EH (cell line): ENCODE results near the gene OR52D1.

Experiments used
- DNase-seq: peaks from one replicate; pipeline ENCODE4 v3.0.0-alpha.2; 2015; ENCODE audit warnings: low read depth

The OR52D1 gene

GRCh38 chr11:5488385-5488784, at the start of gene OR52D1:
OR52D1 (plus strand) TSS chr11:5488685; CDS start chr11:5488707, 22 bp downstream.
- no peak for DNase-seq

GRCh38 chr11:5441414-5441813, 47.1 kb upstream of the OR52D1 start, which contains the start of gene OR51I1:
OR51I1 (minus strand) TSS chr11:5441514; CDS start chr11:5441514, 0 bp downstream.
- DNase-seq = no peak

- no peak for DNase-seq
Measured at GRCh38 chr11:5443835-5444393, 44.6 kb upstream of the OR52D1 start.

- DNase-seq = no peak
Measured at GRCh38 chr11:5449023-5449422, 39.5 kb upstream of the OR52D1 start, which contains the start of gene OR51I2. OR51I2 (plus strand) TSS chr11:5449323; CDS start chr11:5453489, 4,166 bp downstream.

- no peak for DNase-seq
Measured at GRCh38 chr11:5449432-5449831, 39.1 kb upstream of the OR52D1 start.

GRCh38 chr11:5460983-5461621, 27.4 kb upstream of the OR52D1 start:
- DNase-seq = no peak

- DNase-seq = no peak
Measured at GRCh38 chr11:5467527-5467926, 21.0 kb upstream of the OR52D1 start.

GRCh38 chr11:5473921-5474320, 14.6 kb upstream of the OR52D1 start:
- no peak for DNase-seq

- peak; percentile 59 for DNase-seq
Measured at GRCh38 chr11:5476186-5476819, 12.2 kb upstream of the OR52D1 start.

- DNase-seq = no peak
Measured at GRCh38 chr11:5486003-5486402, 2.5 kb upstream of the OR52D1 start.

GRCh38 chr11:5486421-5486820, 2.1 kb upstream of the OR52D1 start:
- DNase-seq = no peak

GRCh38 chr11:5488798-5489399, 414 bp downstream of the OR52D1 start:
- DNase-seq = no peak

- peak; percentile 5 for DNase-seq
Measured at GRCh38 chr11:5489576-5490357, 1.3 kb downstream of the OR52D1 start.

- no peak for DNase-seq
Measured at GRCh38 chr11:5499671-5500070, 11.2 kb downstream of the OR52D1 start.

- DNase-seq = no peak
Measured at GRCh38 chr11:5500393-5500801, 11.9 kb downstream of the OR52D1 start.

- DNase-seq = no peak
Measured at GRCh38 chr11:5504403-5504921, 16.0 kb downstream of the OR52D1 start.

GRCh38 chr11:5505363-5506048, 17.0 kb downstream of the OR52D1 start:
- no peak for DNase-seq

- no peak for DNase-seq
Measured at GRCh38 chr11:5507177-5507932, 18.9 kb downstream of the OR52D1 start.

GRCh38 chr11:5507933-5508305, 19.4 kb downstream of the OR52D1 start:
- DNase-seq = no peak

- DNase-seq = no peak
Measured at GRCh38 chr11:5508605-5509004, 20.1 kb downstream of the OR52D1 start.

GRCh38 chr11:5509803-5510202, 21.3 kb downstream of the OR52D1 start, which contains the start of gene UBQLN3:
UBQLN3 (minus strand) TSS chr11:5509957; CDS start chr11:5509558, 399 bp downstream.
- no peak for DNase-seq
